HCT116 (cell line): ENCODE measurements around the gene LGALS7. TPM values are rescaled to one million over a fixed set of nuclear protein-coding genes. Genes with fewer than 3 reads are reported as not detected.

Source experiments
- ATAC-seq: fragments of 200-7000 bp; cut with Tn5 transposase; 2 replicates; pipeline ENCODE4 v1.9.1; 2020; ENCODE audit warnings: mild to moderate bottlenecking, moderate library complexity
- BruUV-seq: library from RNA; stranded (reverse); fragments of 400-500 nt; replicated peaks from 2 replicates; lab custom pipeline; 2021; lab: Mats Ljungman, UMichigan
- CTCF ChIA-PET: fragments of 300-600 bp; sonication (Branson Sonifier 250); formaldehyde crosslinking; loops from one replicate; lab custom pipeline; 2021; ENCODE audit warnings: antibody characterized with exemption; lab: Charles Lee
- POLR2A ChIA-PET: fragments of 300-600, 350-600 bp; sonication (Branson Sonifier 250); formaldehyde crosslinking; loops from one replicate; lab custom pipeline; 2021; ENCODE audit warnings: antibody characterized with exemption; lab: Charles Lee
- RAD21 ChIA-PET, 2 experiments: fragments of 300-600 bp; sonication (Branson Sonifier 250); formaldehyde crosslinking; loops; one replicate each; lab custom pipeline; 2023; ENCODE audit warnings: low total read pairs in 2 of 2; ENCODE audit not compliant: uncharacterized antibody in 2 of 2, unreplicated experiment in 2 of 2, low non-redundant PET in 1 of 2; lab: Charles Lee
- DNase-seq: peaks from one replicate; pipeline ENCODE4 v3.0.0-alpha.2; 2010; ENCODE audit warnings: low read depth, low spot score
- H2AFZ ChIP-seq: fragments of 200-600 bp; shearing (Covaris generic), sonication (generic); 2 replicates; pipeline ENCODE4 v1.6.1; 2017; ENCODE audit warnings: low read depth, mixed run types, mixed read lengths, antibody characterized with exemption, low read length; ENCODE audit not compliant: poor library complexity, severe bottlenecking
- H3K27ac ChIP-seq: 2 replicates; pipeline ENCODE4 v1.5.1; 2012; ENCODE audit warnings: low read depth, low read length
- H3K27me3 ChIP-seq: fragments of 200-600 bp; sonication (generic); 2 replicates; pipeline ENCODE4 v1.6.1; 2016; ENCODE audit warnings: mixed run types, low read length, mixed read lengths; ENCODE audit not compliant: insufficient read depth
- H3K36me3 ChIP-seq, 2 experiments: fragments of 200-500 bp in 1 of 2; fragments of 200-600 bp in 1 of 2; sonication (Bioruptor generic) in 1 of 2; sonication (generic) in 1 of 2; 2 replicates each; pipeline versions ENCODE4 v1.5.1 to v1.6.1; 2014 to 2016; ENCODE audit warnings: low read length in 2 of 2, inconsistent platforms in 1 of 2, mixed read lengths in 1 of 2, mixed run types in 1 of 2; ENCODE audit not compliant: insufficient read depth in 2 of 2, control insufficient read depth in 1 of 2
- H3K4me1 ChIP-seq, 2 experiments: fragments of 200-600 bp in 1 of 2; sonication (generic) in 1 of 2; 2 replicates each; pipeline versions ENCODE4 v1.5.1 to v1.6.1; 2012 to 2017; ENCODE audit warnings: low read length in 2 of 2, inconsistent platforms in 1 of 2, mild to moderate bottlenecking in 1 of 2, mixed read lengths in 1 of 2, mixed run types in 1 of 2, moderate library complexity in 1 of 2; ENCODE audit not compliant: insufficient read depth in 2 of 2, control insufficient read depth in 1 of 2
- H3K4me2 ChIP-seq: fragments of 200-600 bp; sonication (generic); 2 replicates; pipeline ENCODE4 v1.6.1; 2017; ENCODE audit warnings: mixed run types, low read length, mixed read lengths
- H3K4me3 ChIP-seq, 2 experiments: fragments of 200-600 bp in 1 of 2; sonication (generic) in 1 of 2; replicated peaks in 1 of 2; 2 replicates each; pipeline ENCODE4 v1.5.1; 2011 to 2016; ENCODE audit warnings: low read length in 2 of 2, control low read depth in 1 of 2, low read depth in 1 of 2, mild to moderate bottlenecking in 1 of 2, mixed read lengths in 1 of 2, mixed run types in 1 of 2
- H3K79me2 ChIP-seq: fragments of 200-600 bp; sonication (generic); 2 replicates; pipeline ENCODE4 v1.6.1; 2017; ENCODE audit warnings: mild to moderate bottlenecking, mixed run types, low read length, moderate library complexity, mixed read lengths; ENCODE audit not compliant: insufficient read depth
- H3K9ac ChIP-seq: fragments of 200-600 bp; sonication (generic); 2 replicates; pipeline ENCODE4 v1.6.1; 2016; ENCODE audit warnings: low read length, mixed read lengths
- H3K9me2 ChIP-seq: fragments of 200-600 bp; sonication (generic), shearing (Covaris generic); 2 replicates; pipeline ENCODE4 v1.6.1; 2017; ENCODE audit warnings: mixed run types, mild to moderate bottlenecking, moderate library complexity; ENCODE audit not compliant: insufficient read depth
- H3K9me3 ChIP-seq, 2 experiments: fragments of 200-500 bp in 1 of 2; fragments of 200-600 bp in 1 of 2; sonication (Bioruptor generic) in 1 of 2; sonication (generic) in 1 of 2; 2 replicates each; pipeline ENCODE4 v1.6.1; 2014 to 2017; ENCODE audit warnings: low read length in 2 of 2, mixed read lengths in 2 of 2, inconsistent platforms in 1 of 2, low read depth in 1 of 2, mild to moderate bottlenecking in 1 of 2, mixed run types in 1 of 2, moderate library complexity in 1 of 2; ENCODE audit not compliant: control insufficient read depth in 1 of 2, insufficient read depth in 1 of 2
- H4K20me1 ChIP-seq: fragments of 200-600 bp; sonication (generic), shearing (Covaris generic); 2 replicates; pipeline ENCODE4 v1.6.1; 2017; ENCODE audit warnings: mixed run types, mild to moderate bottlenecking, moderate library complexity; ENCODE audit not compliant: insufficient read depth
- CEBPB ChIP-seq: IDR thresholded peaks from 2 replicates; pipeline ENCODE4 v1.6.1; 2012; ENCODE audit warnings: low read depth
- EGR1 ChIP-seq: IDR thresholded peaks from 2 replicates; pipeline ENCODE4 v1.6.1; 2012; ENCODE audit warnings: low read depth
- ELF1 ChIP-seq: IDR thresholded peaks from 2 replicates; pipeline ENCODE4 v1.6.1; 2012; ENCODE audit warnings: low read depth, borderline replicate concordance
- EZH2 ChIP-seq: fragments of 200-600 bp; sonication (generic); IDR thresholded peaks from 2 replicates; pipeline ENCODE4 v1.6.1; 2017; ENCODE audit warnings: antibody characterized with exemption, mixed run types
- EZH2phosphoT487 ChIP-seq: fragments of 200-600 bp; IDR thresholded peaks from 2 replicates; pipeline ENCODE4 v1.6.1; 2018; ENCODE audit warnings: antibody characterized with exemption, borderline replicate concordance
- JUND ChIP-seq: IDR thresholded peaks from 2 replicates; pipeline ENCODE4 v1.6.1; 2012
- POLR2A ChIP-seq: IDR thresholded peaks from 2 replicates; pipeline ENCODE4 v1.7.0; 2011; ENCODE audit warnings: borderline replicate concordance; ENCODE audit not compliant: insufficient read depth, insufficient read length; ENCODE audit errors: extremely low read depth
- POLR2AphosphoS5 ChIP-seq: IDR thresholded peaks from 2 replicates; pipeline ENCODE4 v1.6.1; 2011; ENCODE audit warnings: mild to moderate bottlenecking, low read depth, low read length, moderate library complexity
- RAD21 ChIP-seq: IDR thresholded peaks from 2 replicates; pipeline ENCODE4 v1.6.1; 2012; ENCODE audit warnings: low read depth, mild to moderate bottlenecking
- SP1 ChIP-seq: IDR thresholded peaks from 2 replicates; pipeline ENCODE4 v1.6.1; 2012; ENCODE audit warnings: low read depth
- SRF ChIP-seq: IDR thresholded peaks from 2 replicates; pipeline ENCODE4 v1.6.1; 2012; ENCODE audit warnings: low read depth
- TCF7L2 ChIP-seq: IDR thresholded peaks from 2 replicates; pipeline ENCODE4 v1.7.0; 2011; ENCODE audit warnings: borderline replicate concordance, inconsistent platforms; ENCODE audit not compliant: insufficient read depth, insufficient read length; ENCODE audit errors: extremely low read depth
- YY1 ChIP-seq: IDR thresholded peaks from 2 replicates; pipeline ENCODE4 v1.6.1; 2011; ENCODE audit warnings: low read length, low read depth, moderate library complexity, mild to moderate bottlenecking; ENCODE audit not compliant: insufficient replicate concordance; ENCODE audit errors: extremely low read depth
- ZFX ChIP-seq: fragments of 450-650 bp; IDR thresholded peaks from 2 replicates; pipeline ENCODE4 v1.6.1; 2017
- ZNF274 ChIP-seq: fragments of 200-500 bp; sonication (Bioruptor generic); IDR thresholded peaks from 2 replicates; pipeline ENCODE4 v1.6.1; 2014; ENCODE audit warnings: mild to moderate bottlenecking, low read depth, low read length, inconsistent platforms
- intact Hi-C: fragments of 100-400 bp; cut with micrococcal nuclease; formaldehyde crosslinking; loops from 2 replicates; pipeline ENCODE4 v1.10.0; 2022
- total RNA-seq: library from RNA; stranded (reverse); gene quantifications from one replicate; pipeline ENCODE4 v1.2.1, GENCODE V29; 2021; ENCODE audit not compliant: unreplicated experiment
- TF ChIP-seq, protein P1 (sequence below): IDR thresholded peaks from 2 replicates; pipeline ENCODE4 v1.6.1; 2012
- TF ChIP-seq, protein P2 (sequence below): IDR thresholded peaks from 2 replicates; pipeline ENCODE4 v1.6.1; 2012; ENCODE audit warnings: low read depth
- TF ChIP-seq, protein P3 (sequence below): IDR thresholded peaks from 2 replicates; pipeline ENCODE4 v1.6.1; 2011; ENCODE audit warnings: mild to moderate bottlenecking, low read length, moderate library complexity; ENCODE audit not compliant: insufficient replicate concordance; ENCODE audit errors: extremely low read depth
- TF ChIP-seq, protein P4 (sequence below), 3 experiments: fragments of 200-600 bp in 1 of 3; sonication (generic) in 1 of 3; IDR thresholded peaks in 2 of 3; conservative IDR thresholded peaks in 1 of 3; 2 replicates each; pipeline ENCODE4 v1.5.1; 2012 to 2017; ENCODE audit warnings: low read depth in 2 of 3, low read length in 2 of 3, antibody characterized with exemption in 1 of 3, borderline replicate concordance in 1 of 3, control low read depth in 1 of 3, mild to moderate bottlenecking in 1 of 3, mixed read lengths in 1 of 3, mixed run types in 1 of 3, moderate library complexity in 1 of 3; ENCODE audit not compliant: insufficient read depth in 1 of 3

Gene LGALS7
- total RNA-seq, 1 experiment from 2014 or later: not detected

GRCh38 chr19:38785187-38785699 lies 11.9 kb upstream of the LGALS7 start:
- no peak overlapping the region for H3K27ac ChIP-seq
- no peak overlapping the region for H3K9ac ChIP-seq
- H4K20me1 ChIP-seq: no peaks in the 10 kb centered on the region
- H3K4me3 ChIP-seq: no peak overlapping the region
- ATAC-seq (no peak), DNase-seq (no peak)
- ChIA-PET CTCF (no interaction called here), RAD21 (no interaction called here), POLR2A (no interaction called here)
- no TSS peak for BruUV-seq
- no peaks in the 10 kb centered on the region for H3K36me3 ChIP-seq
- H3K9me2 ChIP-seq: no peaks in the 10 kb centered on the region
- intact Hi-C loops: no loop called here
- no peak overlapping the region for H2AFZ ChIP-seq
- no peaks in the 10 kb centered on the region for H3K27me3 ChIP-seq
- no peaks in the 10 kb centered on the region for H3K9me3 ChIP-seq
- no peaks in the 10 kb centered on the region for H3K79me2 ChIP-seq
- no peaks in the 10 kb centered on the region for H3K4me1 ChIP-seq
- TF ChIP-seq POLR2AphosphoS5 (no peak), EZH2 (no peak), EGR1 (no peak), JUND (no peak), SRF (no peak), CEBPB (no peak), RAD21 (no peak), ELF1 (no peak), ZFX (no peak), ZNF274 (no peak), SP1 (no peak), EZH2phosphoT487 (no peak), YY1 (no peak), TCF7L2 (no peak), POLR2A (no peak)
- TF ChIP-seq, protein P1, sequence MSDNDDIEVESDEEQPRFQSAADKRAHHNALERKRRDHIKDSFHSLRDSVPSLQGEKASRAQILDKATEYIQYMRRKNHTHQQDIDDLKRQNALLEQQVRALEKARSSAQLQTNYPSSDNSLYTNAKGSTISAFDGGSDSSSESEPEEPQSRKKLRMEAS: no peak
- TF ChIP-seq, protein P2, sequence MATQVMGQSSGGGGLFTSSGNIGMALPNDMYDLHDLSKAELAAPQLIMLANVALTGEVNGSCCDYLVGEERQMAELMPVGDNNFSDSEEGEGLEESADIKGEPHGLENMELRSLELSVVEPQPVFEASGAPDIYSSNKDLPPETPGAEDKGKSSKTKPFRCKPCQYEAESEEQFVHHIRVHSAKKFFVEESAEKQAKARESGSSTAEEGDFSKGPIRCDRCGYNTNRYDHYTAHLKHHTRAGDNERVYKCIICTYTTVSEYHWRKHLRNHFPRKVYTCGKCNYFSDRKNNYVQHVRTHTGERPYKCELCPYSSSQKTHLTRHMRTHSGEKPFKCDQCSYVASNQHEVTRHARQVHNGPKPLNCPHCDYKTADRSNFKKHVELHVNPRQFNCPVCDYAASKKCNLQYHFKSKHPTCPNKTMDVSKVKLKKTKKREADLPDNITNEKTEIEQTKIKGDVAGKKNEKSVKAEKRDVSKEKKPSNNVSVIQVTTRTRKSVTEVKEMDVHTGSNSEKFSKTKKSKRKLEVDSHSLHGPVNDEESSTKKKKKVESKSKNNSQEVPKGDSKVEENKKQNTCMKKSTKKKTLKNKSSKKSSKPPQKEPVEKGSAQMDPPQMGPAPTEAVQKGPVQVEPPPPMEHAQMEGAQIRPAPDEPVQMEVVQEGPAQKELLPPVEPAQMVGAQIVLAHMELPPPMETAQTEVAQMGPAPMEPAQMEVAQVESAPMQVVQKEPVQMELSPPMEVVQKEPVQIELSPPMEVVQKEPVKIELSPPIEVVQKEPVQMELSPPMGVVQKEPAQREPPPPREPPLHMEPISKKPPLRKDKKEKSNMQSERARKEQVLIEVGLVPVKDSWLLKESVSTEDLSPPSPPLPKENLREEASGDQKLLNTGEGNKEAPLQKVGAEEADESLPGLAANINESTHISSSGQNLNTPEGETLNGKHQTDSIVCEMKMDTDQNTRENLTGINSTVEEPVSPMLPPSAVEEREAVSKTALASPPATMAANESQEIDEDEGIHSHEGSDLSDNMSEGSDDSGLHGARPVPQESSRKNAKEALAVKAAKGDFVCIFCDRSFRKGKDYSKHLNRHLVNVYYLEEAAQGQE: no peak
- TF ChIP-seq, protein P3, sequence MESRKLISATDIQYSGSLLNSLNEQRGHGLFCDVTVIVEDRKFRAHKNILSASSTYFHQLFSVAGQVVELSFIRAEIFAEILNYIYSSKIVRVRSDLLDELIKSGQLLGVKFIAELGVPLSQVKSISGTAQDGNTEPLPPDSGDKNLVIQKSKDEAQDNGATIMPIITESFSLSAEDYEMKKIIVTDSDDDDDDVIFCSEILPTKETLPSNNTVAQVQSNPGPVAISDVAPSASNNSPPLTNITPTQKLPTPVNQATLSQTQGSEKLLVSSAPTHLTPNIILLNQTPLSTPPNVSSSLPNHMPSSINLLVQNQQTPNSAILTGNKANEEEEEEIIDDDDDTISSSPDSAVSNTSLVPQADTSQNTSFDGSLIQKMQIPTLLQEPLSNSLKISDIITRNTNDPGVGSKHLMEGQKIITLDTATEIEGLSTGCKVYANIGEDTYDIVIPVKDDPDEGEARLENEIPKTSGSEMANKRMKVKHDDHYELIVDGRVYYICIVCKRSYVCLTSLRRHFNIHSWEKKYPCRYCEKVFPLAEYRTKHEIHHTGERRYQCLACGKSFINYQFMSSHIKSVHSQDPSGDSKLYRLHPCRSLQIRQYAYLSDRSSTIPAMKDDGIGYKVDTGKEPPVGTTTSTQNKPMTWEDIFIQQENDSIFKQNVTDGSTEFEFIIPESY: no peak
- TF ChIP-seq, protein P4, sequence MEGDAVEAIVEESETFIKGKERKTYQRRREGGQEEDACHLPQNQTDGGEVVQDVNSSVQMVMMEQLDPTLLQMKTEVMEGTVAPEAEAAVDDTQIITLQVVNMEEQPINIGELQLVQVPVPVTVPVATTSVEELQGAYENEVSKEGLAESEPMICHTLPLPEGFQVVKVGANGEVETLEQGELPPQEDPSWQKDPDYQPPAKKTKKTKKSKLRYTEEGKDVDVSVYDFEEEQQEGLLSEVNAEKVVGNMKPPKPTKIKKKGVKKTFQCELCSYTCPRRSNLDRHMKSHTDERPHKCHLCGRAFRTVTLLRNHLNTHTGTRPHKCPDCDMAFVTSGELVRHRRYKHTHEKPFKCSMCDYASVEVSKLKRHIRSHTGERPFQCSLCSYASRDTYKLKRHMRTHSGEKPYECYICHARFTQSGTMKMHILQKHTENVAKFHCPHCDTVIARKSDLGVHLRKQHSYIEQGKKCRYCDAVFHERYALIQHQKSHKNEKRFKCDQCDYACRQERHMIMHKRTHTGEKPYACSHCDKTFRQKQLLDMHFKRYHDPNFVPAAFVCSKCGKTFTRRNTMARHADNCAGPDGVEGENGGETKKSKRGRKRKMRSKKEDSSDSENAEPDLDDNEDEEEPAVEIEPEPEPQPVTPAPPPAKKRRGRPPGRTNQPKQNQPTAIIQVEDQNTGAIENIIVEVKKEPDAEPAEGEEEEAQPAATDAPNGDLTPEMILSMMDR (IDR thresholded peaks at IDR 0.05 in 2 of 3, conservative IDR thresholded peaks at IDR 0.05 in 1 of 3; ENCODE audit: borderline replicate concordance in 1 of 3, insufficient read depth in 1 of 3, low read depth in 2 of 3, low read length in 2 of 3): no peak
- no peak overlapping the region for H3K4me2 ChIP-seq
